Chondrocyte (in vitro differentiated cells): Measurements from ENCODE around the gene ARFGEF2. TPM values are rescaled to one million over a fixed set of nuclear protein-coding genes. Genes with fewer than 3 reads are reported as not detected.

Source experiments
- DNase-seq: peaks from one replicate; pipeline ENCODE4 v3.0.0; 2021; ENCODE audit warnings: mixed read lengths, low spot score
- H3K27ac Mint-ChIP-seq: one replicate; pipeline ENCODE4 v1.8.0; 2021; ENCODE audit warnings: mild to moderate bottlenecking, moderate library complexity, mixed read lengths; ENCODE audit not compliant: unreplicated experiment
- H3K27me3 Mint-ChIP-seq: 2 replicates; pipeline ENCODE4 v1.8.0; 2021; ENCODE audit warnings: low read depth, mixed read lengths
- H3K36me3 Mint-ChIP-seq: 2 replicates; pipeline ENCODE4 v1.8.0; 2021; ENCODE audit warnings: low read depth, mixed read lengths
- H3K4me1 Mint-ChIP-seq: 2 replicates; pipeline ENCODE4 v1.8.0; 2021; ENCODE audit warnings: low read depth, mild to moderate bottlenecking, mixed read lengths
- H3K4me3 Mint-ChIP-seq: one replicate; pipeline ENCODE4 v1.8.0; 2021; ENCODE audit warnings: mild to moderate bottlenecking, moderate library complexity, mixed read lengths; ENCODE audit not compliant: unreplicated experiment
- H3K9me3 Mint-ChIP-seq: 2 replicates; pipeline ENCODE4 v1.8.0; 2021; ENCODE audit warnings: low read depth, mixed read lengths
- total RNA-seq: library from RNA; stranded (reverse); gene quantifications from 3 replicates; pipeline ENCODE4 v1.2.1, GENCODE V29; 2021
- TF ChIP-seq, protein P1 (sequence below): fragments of 200-600 bp; sonication (generic); IDR thresholded peaks from 2 replicates; pipeline ENCODE4 v1.5.0; 2021; ENCODE audit warnings: antibody characterized with exemption, mild to moderate bottlenecking, moderate library complexity

Gene ARFGEF2
- total RNA-seq, 1 donor from 2014 or later = 31.8 TPM

DNA sequence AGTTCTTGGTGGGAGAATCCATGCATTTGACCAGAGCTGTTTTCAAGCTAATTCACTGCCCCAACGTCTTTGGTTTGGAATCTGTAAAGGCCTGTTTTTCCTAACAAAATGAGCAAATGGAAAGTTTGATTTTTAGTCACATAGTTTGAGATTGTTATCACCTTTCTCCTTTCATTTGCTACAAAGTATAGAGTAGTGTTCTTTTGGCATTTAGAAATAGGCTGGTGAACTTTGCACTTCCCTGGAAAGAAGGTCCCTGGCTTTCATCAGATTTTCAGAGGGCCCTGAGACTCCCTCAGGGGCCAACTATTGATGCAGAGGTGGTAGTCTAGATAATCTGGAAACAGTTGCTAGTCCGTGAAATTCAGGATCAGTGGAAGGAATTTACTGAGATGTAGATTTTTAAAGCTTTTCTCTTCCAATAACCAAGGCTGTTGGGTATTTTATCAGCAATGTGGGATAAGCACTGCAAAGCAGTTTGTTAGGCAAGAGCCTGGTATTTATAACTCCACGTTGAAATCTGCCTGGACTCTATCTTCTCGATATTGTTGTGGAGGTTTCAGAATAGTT is 1.7 kb downstream of the ARFGEF2 start:
- Mint-ChIP-seq H3K4me3 (no peak overlapping the region), H3K27me3 (no peaks in the 10 kb centered on the region), H3K9me3 (no peaks in the 10 kb centered on the region), H3K27ac (peak overlapping the region; percentile 73), H3K4me1 (peaks cover 61% of the 10 kb centered on the region), H3K36me3 (no peaks in the 10 kb centered on the region)
- DNase-seq = no peak
- TF ChIP-seq, protein P1, sequence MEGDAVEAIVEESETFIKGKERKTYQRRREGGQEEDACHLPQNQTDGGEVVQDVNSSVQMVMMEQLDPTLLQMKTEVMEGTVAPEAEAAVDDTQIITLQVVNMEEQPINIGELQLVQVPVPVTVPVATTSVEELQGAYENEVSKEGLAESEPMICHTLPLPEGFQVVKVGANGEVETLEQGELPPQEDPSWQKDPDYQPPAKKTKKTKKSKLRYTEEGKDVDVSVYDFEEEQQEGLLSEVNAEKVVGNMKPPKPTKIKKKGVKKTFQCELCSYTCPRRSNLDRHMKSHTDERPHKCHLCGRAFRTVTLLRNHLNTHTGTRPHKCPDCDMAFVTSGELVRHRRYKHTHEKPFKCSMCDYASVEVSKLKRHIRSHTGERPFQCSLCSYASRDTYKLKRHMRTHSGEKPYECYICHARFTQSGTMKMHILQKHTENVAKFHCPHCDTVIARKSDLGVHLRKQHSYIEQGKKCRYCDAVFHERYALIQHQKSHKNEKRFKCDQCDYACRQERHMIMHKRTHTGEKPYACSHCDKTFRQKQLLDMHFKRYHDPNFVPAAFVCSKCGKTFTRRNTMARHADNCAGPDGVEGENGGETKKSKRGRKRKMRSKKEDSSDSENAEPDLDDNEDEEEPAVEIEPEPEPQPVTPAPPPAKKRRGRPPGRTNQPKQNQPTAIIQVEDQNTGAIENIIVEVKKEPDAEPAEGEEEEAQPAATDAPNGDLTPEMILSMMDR = no peak

DNA sequence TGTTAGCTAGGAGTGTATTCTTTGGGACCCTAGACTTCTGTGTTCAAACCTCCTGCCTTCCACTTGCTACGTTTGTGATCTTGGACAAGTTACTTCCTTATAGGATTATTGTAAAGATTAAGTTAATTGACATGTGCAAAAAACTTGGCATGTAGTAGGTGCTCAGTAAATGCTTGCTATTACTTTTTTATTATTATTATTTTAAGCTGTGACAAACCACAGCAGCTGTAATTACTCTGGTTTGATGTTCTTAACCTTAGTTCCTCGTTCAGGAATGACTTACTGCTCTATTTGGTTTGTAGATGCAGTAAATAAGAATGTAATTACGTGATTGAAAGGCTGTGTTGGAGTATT is 3.2 kb downstream of the ARFGEF2 start:
- no peak for DNase-seq
- TF ChIP-seq, protein P1 = no peak
- Mint-ChIP-seq H3K27ac (no peak overlapping the region), H3K27me3 (no peaks in the 10 kb centered on the region), H3K36me3 (no peaks in the 10 kb centered on the region), H3K4me1 (peaks cover 61% of the 10 kb centered on the region), H3K9me3 (no peaks in the 10 kb centered on the region), H3K4me3 (no peak overlapping the region)

DNA sequence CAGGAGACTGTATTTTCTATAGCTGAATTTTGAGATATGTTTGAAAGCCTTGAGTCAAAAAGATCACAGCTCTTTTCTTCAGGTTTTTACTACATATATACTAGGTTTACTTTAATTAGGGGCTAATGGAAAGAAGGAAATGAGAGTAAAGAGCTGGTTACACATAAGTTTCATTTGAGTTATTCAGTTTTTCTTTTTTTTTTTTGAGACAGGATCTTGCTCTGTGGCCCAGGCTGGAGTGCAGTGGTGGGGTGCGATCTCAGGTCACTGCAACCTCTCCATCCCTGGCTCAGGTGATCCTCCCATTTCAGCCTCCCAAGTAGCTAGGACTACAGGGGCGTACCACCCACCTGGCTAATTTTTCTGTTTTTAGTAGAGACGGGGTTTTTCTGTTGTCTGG is 4.8 kb downstream of the ARFGEF2 start:
- H3K4me3 Mint-ChIP-seq = no peak overlapping the region
- no peaks in the 10 kb centered on the region for H3K9me3 Mint-ChIP-seq
- TF ChIP-seq, protein P1 = no peak
- no peaks in the 10 kb centered on the region for H3K27me3 Mint-ChIP-seq
- H3K27ac Mint-ChIP-seq = no peak overlapping the region
- H3K4me1 Mint-ChIP-seq = peaks cover 48% of the 10 kb centered on the region
- no peaks in the 10 kb centered on the region for H3K36me3 Mint-ChIP-seq
- DNase-seq = no peak

DNA sequence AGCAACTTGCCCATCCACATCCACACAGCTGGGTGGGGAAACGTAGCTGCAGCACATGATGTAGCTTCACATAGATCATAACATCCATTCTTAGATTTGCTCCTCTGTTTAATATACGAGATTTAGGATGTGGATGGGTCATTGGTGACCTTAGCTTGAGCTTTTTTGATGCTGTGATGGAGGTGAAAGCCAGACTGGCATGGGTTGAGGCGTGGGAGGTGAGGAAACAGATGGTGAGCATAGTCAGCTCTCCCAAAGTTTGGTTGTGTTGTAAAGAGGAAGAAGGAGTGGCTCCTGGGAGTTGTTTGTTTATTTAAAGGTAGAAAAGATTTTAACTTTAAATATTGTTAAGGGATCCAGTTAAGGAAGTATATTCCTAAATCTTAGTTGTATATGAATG is 5.3 kb downstream of the ARFGEF2 start:
- H3K9me3 Mint-ChIP-seq = no peaks in the 10 kb centered on the region
- no peak for DNase-seq
- H3K27ac Mint-ChIP-seq = no peak overlapping the region
- TF ChIP-seq, protein P1 = no peak
- H3K36me3 Mint-ChIP-seq = no peaks in the 10 kb centered on the region
- H3K27me3 Mint-ChIP-seq = no peaks in the 10 kb centered on the region
- H3K4me3 Mint-ChIP-seq = no peak overlapping the region
- H3K4me1 Mint-ChIP-seq = peaks cover 47% of the 10 kb centered on the region

DNA sequence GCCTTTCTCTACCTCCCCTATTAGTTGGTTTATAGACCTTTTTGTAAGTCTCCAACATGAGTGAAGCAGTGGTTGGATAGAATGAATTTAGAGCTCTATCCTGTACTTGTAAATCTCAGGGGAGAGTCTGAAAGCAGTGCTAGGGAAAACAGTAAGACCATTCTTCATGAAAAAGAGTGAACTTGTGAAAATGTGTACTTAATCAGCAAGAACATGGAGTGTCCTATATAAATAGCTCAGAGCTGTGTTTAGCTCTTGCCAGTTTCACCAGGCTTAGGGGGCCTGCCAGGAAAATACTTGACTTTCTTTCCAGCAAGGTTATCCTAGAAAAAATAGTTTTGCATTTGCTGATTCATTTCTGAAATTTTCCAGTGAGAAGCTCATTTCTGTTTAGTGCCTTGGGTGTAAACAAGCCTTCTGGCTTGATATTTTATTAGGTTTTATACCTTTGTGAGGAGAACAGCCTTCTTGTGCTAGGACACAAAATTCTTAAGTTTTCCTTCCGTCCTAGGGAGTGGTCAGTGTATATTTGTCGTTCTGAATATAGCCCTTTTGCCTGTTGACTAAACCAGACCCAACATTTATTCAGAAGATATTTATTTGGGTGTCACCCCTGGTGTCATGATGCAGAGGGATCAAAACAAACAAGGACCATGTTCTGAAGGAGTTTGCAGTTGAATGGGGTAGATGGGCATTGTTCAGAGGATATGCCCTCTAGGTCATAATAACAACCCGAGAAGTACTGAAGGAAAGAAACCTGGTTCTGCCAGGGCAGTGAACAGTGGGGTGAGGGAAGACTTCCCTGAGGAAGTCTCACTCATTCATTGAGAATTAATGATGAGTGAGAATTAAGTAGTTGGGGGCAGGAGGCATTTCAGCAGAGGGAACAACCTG is 7.6 kb downstream of the ARFGEF2 start:
- DNase-seq = no peak
- Mint-ChIP-seq H3K4me1 (peaks cover 27% of the 10 kb centered on the region), H3K27ac (no peak overlapping the region)

More for the DNA sequence above, 7.6 kb downstream of the ARFGEF2 start:
- no peaks in the 10 kb centered on the region for H3K9me3 Mint-ChIP-seq
- peak overlapping the region; percentile 54 for H3K4me3 Mint-ChIP-seq
- TF ChIP-seq, protein P1 = no peak
- no peaks in the 10 kb centered on the region for H3K36me3 Mint-ChIP-seq
- no peaks in the 10 kb centered on the region for H3K27me3 Mint-ChIP-seq
